Left renal pelvis (tissue), 4 donors: Measurements from ENCODE around the gene COBL. TPM values are rescaled to one million over a fixed set of nuclear protein-coding genes. Genes with fewer than 3 reads are reported as not detected.

Experiments
- DNase-seq, 4 donors: peaks; one replicate each; pipeline ENCODE4 v3.0.0-alpha.2; 2013; ENCODE audit warnings: low read depth in 4 of 4, low spot score in 3 of 4
- polyA plus RNA-seq, 4 donors: library from polyadenylated mRNA; unstranded; fragments of 120-200 nt; gene quantifications; one replicate each; pipeline ENCODE4 v1.2.1, GENCODE V29; 2013; ENCODE audit not compliant: insufficient read length in 4 of 4

COBL gene, protein sequence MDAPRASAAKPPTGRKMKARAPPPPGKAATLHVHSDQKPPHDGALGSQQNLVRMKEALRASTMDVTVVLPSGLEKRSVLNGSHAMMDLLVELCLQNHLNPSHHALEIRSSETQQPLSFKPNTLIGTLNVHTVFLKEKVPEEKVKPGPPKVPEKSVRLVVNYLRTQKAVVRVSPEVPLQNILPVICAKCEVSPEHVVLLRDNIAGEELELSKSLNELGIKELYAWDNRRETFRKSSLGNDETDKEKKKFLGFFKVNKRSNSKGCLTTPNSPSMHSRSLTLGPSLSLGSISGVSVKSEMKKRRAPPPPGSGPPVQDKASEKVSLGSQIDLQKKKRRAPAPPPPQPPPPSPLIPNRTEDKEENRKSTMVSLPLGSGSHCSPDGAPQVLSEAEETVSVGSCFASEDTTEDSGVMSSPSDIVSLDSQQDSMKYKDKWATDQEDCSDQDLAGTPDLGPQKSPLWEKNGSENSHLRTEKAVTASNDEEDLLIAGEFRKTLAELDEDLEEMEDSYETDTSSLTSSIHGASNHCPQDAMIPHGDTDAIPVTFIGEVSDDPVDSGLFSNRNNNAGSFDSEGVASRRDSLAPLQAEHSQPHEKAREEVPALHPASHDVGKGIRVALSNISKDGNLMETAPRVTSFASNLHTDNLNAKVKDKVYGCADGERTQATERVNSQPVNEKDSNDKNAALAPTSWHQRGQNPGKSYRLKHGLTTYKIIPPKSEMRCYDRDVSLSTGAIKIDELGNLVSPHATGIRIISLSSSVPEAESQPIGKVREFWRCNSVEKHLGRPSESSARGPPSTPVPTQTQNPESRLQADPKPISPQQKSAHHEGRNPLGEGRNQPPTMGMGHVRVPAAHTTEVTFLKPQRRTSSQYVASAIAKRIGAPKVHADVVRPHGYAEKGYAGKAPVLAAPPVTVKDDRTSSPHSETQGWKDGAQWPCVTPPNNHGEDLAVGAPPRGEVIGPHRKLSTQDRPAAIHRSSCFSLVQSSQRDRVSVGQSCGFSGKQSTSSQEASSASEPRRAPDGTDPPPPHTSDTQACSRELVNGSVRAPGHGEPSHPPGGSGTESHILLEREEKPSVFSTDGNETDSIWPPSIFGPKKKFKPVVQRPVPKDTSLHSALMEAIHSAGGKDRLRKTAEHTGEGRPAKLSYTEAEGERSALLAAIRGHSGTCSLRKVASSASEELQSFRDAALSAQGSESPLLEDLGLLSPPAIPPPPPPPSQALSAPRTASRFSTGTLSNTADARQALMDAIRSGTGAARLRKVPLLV
- 10 to 100 TPM in 3 of 4 donors, under 1 TPM in 1; 0.50 to 21.5 (median 16.0) TPM for polyA plus RNA-seq

DNA sequence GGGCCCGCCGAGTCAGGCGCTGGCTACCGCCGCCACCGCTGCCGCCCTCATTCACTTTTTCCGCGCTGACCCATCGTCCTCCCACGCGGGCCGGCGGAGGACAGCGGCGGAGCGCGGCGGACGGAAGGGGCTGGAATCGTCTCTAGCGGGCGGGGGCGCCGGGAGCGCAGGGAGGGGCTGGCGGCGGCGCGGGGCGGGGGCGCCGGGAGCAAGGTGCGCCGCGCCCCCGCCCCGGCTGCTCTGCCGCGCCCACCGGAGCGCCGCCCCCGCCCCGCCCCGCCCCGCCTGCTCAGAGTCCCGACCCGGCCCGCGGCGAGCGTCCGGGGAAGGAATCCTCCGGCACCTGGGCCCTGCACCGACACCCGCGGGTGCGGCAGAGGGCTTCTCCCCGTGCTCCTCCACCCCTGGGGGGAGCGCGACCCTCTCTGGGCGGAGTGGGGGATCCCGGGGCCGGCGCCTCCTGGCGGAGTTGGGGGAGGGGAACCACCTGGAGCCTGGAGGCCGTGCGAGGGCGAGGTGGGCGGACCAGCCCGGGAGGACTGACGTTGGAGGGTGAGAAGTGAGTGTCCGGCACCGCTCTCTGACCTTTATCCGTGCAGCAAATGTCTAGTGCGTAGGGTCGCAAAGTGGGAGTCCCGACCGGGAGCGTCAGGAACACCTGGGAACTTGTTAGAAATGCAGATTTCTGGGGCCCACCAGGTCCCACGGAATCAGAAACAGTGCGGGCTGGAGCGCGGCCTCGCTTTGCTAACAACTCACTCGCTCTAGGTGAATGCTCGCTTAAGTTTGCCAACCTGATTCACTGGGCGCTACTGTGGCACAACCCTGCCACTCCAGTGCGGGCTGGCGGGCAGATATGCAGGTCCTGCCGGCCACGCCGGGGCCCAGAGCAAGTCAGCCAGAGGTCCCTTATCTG is at the start of gene COBL:
Gene COBL, minus strand, starts transcription at position 144 of the 916 bp plus-strand sequence. CDS start 176 bp downstream, outside the sequence.
- DNase-seq, result peak in 3 of 4 donors; percentile 7 to 22 (median 16)

DNA sequence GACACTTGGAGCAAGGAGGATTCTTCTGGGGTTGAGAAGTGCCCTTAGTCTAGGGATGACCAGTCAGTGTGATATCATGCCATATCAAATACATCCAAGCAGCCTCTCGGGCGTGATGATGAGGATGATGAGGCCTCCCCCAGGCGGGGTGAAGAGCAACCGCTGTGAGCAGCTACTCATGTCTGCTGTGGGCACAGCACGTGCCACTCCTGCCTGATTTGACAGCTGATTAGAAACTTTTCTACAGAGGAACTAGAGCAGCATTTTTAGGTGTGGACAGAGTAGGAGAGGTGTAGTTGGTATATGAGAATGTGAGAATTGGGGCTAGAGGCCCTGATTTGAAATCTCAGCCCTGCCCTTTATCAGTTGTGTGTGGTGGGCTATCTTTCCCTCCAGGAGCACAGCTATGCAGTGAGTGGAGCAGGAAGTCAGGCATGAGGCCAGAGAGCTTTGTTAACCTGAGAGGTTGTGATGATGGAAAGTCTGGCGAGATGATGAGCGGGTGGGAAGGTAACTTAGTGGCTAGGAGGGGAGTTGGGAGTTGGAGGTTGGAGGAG is 49.6 kb upstream of the COBL start:
- DNase-seq, result no peak

DNA sequence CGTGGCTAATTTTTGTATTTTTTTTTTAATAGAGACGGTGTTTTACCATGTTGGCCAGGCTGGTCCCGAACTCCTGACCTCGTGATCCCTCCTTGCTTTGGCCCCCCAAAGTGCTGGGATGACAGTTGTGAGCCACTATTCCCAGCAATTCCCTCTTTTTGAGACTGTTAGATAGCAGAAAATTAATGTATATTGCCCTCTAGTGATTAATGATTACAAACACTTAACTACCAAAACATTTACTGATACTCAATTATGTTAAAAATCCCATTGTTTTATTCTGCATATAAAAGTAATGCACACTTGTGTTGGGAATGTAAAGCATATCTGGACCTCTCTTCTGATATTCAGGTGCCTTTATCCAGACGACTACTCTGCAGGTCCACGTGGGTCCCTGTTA is 41.2 kb upstream of the COBL start:
- DNase-seq, result no peak

DNA sequence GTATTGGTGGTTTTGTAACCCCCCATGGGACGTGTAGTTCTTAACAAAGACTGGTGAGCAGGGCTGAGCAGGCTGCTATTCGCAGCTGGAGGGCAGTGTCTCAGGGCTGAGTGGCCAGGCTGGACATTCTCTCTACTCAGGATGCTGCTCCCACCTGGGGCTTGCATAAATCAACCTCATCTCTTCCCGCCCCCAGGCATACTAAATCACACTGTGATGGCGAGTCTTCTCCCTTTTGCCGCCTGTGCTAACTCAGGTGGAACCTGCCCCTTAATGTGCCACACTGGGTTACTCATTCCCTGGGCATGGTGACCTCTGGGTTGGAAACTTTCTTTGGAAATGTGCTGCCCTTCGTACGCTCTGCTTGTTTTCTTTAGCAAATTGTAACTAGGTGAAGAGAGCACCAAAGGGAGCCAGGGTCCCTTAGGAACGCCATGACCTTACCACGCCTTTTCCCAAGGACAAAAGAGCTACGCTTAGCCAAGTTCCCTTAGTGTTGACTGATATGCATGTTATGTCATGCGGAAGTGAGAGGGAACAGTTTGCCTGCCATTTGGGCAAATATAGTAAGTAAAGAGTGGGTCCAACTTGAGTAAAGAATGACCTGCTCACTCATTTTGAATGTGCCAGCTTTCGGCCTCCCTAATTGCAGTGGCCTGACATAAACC is 40.4 kb upstream of the COBL start:
- DNase-seq, result peak in 3 of 4 donors; percentile 53 to 57 (median 57)

DNA sequence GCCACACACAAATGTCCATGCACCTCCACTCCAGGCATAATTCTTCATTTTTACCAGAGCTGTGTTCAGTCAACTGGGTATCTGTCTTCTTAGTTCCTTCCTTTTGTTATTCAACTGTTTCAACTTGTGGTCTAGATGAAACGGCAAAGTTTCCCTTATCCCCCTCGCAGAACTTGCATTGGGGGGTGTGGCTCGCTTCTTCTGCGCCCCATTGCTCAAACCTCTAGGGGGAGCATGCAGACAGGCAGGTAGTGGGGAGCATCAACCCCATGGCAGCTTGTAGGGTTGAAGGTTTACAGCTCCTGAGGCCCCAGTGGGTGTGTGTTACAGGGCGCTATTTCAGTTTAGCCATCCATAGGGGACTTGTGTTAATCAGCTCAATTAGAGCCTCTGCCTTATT is 38.3 kb upstream of the COBL start:
- DNase-seq, result no peak

DNA sequence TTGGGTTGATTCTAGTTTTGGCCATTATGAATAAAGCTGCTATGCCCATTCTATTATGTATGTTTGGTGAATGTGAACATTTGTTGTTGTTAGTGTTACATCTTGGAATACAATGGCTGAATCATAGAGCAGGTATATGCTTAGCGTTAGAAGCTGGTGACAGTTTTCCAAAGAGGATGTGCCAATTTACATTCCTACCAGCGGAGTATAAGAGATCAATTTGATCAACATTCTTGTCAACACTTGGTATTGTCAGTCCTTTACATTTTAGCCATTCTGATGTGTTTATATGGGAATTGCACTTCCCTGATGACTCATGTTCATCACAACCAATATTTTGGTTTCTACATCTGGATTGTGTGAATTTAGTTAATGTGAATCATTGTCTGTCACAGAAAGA is 37.8 kb upstream of the COBL start:
- DNase-seq, result no peak

DNA sequence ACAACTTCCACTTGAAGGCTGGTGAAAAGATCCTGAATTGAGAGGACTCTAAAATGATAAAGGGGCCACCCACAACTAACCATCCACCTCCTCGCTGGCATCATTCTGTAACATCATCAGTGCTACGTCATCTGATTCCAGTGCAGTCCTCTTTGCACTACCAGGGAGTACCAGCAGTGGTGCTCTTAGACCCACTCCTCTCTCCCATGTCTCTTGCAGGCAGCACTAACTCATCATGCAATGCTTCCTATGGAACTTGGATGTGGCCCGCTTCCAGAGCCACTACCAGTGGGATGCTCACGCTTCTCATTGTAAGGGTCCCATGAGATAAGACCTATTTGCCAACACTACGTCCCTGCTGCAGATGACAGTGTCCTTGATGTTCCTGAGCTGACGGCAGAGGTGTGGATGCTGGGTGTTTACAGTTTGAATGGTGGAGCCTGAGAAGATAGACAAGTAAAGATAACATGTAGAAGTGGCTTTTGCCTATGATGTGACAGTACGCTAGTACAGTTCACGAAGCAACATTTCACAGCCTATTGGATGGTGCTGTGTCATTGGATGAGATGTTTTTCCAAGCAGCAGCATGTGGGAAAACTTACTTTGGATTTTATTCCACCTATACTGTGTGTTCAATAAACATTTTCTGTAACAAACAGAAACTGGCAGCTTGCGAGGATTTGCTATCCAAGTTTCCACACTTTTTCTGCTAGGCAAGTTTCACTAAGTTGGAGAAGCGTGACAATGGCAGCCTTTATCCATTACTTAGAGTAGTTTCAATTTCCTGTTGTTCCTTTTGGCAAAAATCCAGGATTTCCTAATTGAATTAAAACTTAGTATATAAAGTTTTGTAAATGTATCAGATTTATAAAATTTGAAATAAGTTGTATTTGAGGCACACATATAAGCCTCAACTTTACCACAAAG is 35.8 kb upstream of the COBL start:
- DNase-seq, result no peak

DNA sequence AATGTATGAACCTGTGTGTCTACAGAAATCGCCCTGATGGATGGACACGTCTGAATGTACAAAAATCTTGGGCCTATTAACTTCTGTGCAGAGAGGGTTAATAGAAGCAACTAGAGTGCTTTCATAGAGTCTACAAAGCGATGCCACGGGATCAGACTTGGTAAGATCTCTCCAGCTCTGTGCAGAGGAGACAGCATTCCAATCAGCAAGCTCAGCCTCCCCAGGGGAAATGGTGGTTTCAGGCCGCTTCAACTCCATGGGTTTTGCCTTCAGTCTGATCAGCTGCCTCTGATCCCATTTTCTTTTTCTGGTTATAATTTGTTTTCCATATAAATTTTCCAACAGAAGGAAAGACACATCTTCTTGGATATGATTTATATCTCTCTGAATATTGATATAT is 35.1 kb upstream of the COBL start:
- DNase-seq, result no peak

DNA sequence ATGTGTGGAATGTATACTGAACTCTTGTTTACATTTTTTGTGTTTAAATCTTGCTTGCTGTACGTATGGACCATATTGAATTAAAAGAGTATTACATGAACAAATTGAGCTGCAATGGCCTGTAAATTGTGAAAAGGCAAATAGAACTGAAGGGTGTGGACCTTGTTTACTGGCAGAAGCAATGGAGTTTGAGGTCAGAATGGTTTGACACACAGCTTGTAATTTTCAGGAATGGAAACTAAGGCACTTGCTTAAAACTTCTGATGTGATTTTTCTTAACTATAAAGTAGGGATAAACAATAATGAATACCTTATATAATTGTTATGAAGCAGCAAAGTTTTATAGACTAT is 33.9 kb upstream of the COBL start:
- no peak for DNase-seq

DNA sequence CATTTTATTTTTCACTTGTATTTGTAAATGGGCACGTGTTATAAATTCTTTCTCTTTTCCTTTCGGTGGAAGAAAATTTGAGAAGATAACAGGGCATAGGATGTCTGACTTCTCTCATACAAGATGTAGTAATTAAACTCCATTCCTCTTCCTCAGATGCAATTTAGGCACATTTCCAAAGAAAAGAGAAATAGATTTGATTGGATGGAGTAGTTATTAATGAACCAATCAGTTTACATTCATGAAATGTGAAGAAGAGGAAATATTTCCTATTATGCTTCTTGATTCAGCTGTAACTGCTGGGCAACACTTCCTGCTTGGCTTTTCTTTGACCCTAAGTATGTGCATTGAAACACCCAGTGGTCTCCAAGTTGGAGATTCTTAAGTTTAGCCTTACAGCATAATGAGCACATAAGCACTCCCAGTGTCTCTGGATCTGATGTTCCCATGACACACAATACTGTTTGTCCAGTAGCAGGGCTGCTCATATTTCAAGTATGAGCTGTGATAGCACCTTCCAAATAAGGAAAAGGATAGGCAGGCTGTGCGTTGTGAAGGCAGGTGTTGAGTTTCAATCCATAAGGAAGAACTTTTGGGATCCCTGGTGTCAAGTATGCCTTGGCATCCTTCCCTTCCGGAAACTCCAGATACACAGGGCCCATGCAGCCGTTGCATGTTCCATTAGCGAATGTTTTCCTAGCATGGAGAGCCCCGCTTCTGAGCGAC is 33.4 kb upstream of the COBL start:
- peak in 1 of 4 donors; percentile 42 for DNase-seq

DNA sequence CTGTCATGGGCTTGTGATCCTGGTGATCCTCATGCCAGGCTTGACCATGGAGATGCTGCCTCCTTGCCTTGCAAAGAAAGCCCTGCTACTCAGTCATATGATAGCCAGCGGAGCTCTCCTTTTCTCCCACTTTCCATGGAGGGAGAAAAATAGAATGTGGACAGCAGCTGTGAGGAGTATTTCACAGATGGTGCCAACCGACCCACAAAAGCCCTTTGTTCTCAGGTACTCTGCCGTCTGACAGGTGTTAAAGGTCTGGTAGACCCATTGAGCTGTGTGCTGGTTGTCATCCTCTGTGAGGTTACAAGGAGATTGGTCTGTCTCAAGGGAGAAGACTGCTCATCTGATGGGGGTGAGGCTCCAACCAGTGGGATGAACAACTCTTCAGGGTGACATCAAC is 29.5 kb upstream of the COBL start:
- no peak for DNase-seq

DNA sequence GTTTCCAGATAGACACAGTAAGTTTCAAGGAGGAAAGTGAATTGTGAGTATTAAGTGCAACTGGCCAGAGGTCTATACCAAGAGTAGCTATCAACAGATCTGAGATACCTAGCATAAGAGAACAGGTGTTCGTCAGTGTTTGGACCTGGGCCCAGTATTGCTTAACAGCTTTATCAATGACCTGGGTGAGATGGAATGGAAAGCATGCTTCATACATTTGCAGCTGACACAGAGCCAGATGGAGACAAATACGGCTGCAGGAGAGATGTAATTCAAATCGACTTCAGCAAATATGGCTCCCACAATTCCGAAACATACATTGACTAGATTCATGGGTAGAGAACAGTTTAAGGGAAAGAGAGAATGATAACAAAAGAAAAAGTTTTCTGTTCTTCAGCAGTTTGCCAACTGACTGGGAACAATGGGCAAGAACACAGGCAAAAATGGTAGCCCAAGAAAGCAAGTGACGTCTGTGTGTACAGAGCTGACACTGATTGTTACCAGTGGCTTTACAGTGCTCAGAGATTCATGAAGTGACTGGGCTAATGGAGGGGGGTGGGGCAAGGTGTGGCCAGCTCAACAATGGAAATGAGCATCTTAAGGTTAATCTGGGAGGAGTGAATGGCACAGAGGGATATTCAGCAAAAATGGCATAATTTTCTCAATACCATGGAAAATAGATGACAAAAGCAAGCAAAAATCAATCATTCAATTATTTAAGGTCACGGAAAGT is 28.0 kb upstream of the COBL start:
- DNase-seq, result no peak

DNA sequence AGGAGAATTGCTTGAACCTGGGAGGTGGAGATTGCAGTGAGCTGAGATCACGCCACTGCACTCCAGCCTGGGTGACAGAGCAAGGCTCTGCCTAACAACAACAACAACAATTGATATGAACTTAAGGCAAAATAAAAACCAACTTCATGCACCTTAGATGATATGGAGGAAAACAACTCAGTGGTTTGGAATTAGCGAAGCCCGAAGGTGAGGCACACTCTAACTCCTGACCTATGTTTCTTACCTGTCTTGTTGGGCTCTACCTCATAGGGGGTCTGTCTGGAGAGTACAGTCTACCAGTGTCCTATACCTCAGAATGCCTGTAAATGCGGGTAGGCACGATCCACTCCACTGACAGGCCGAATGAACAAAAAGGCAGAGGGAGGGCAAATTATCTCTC is 24.3 kb upstream of the COBL start:
- no peak for DNase-seq

DNA sequence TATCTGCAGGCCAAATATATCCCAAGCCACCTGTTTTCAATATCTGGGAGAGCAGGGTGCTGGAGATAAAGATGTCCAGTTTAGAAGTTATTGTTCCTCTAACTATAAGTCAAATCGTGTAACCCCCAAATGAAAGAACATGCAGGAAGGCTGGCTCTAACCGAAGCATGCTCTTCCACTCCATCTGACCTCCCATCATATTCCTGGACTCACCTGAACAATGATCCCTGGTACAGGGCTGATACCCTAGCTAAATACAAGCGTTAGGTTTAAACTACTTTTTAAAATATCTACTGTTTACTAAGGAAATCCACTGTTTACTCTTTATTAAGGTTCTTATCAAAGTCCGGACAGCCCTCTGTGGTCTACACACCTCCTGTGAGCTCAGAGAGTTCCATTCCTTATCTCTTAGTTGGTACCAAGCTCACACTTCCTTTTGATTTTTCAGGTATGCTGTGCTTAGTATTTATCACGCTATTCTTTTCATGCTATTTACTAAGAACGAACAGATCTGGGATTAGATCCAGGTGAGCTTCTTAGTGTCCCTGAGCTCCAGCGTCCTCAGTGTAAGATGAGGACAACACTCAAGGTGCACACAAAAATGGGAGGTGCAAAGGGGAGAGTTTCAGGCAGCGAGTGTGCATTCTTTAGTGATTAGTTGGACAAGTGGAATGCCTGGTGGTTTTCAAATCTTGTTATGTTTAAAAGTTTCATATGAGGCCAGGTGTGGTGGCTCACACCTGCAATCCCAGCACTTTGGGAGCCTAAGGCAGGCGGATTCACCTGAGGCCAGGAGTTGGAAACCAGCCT is 23.6 kb upstream of the COBL start:
- DNase-seq, result no peak

DNA sequence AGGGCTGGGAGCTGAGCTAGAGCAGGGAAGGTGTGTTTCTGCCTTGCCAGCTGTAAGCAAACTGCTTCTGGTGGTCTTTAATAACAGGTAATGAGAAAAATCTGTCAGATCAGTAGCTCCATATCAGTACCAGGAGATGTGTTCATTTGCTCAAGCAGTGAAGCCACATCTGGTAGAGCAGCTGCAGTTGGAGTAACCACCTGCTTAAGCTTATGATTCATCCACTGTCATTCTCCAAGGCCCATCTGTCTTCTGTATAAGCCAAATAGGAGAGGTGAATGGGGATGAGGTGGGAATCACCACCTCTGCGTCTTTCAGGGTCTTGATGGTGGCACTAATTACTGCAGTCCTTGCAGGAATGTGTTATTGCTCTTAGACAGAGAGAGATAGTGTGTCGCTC is 18.4 kb upstream of the COBL start:
- no peak for DNase-seq
